HG03108 (cell line): Measurements from ENCODE around the gene RAB37.

Experiments
- ATAC-seq: cut with Tn5 transposase; IDR thresholded peaks from one replicate; pipeline ENCODE4 v1.9.1; 2021; ENCODE audit warnings: moderate library complexity; ENCODE audit not compliant: unreplicated experiment

The RAB37 gene

DNA sequence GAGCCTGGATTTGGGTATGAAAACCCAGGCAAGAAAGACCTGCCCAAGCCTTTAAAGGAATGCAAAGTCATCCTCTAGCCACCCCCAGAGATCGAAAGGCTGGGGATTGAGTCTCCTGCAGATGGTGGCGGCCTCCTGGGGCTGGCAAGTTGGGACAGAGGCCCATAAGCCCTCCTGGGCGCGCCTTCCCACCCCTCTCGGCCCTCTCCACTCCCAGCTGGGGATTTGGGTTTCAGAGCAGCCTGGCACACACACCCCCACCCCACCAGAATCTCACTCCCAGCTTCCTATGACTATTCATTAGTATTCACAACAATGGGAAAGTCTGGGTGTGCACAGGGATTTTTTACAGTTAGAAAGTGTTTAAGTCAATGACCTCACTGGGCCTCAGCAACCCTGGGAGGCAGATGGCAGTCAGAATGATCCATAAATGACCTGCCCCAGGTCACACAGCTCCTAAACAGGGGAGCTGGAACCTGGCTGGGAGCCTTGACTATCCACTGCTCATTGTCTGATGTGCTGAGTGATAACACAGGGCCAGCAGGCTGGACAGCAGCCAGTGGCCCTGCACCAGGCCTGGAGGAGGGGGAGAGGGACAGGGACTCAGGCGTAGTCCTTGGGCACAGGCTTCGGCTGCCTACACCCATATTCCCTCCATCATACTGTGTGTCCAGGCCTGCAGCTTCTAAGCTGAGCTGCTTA is 23.5 kb downstream of the RAB37 start:
- no peak for ATAC-seq

DNA sequence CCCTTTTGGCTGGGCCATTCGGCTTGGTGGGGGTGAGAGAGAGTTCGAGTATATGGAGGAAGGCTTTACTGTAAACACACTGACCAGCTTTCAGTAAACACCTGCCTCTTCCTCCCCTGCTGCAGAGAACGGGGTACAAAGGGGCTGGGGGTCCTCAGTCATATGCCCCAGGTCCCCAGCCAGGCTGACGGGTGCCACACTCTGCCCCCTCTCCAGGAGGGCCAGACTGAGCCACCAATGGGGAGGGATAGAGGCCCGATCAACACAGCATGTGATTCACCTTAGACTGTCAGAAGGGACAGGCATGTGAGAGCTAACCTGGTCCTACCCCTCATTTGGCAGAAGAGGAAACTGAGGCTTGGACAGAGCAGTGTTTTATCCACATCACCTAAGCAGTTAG is 24.4 kb downstream of the RAB37 start:
- ATAC-seq, result no peak

DNA sequence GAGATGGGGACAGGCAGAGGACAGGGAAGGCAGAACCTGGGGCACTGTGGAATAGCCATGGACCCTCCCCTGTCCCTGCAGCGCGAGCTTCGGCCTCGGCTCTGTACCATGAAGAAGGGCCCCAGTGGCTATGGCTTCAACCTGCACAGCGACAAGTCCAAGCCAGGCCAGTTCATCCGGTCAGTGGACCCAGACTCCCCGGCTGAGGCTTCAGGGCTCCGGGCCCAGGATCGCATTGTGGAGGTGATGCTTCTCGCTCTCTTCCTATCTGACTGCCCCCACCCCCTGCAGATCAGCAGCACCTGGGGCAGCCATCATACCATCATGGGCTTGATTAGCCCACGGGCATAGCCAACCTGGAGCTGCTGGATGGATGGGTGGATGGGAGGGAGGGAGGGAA is 24.9 kb downstream of the RAB37 start:
- no peak for ATAC-seq

DNA sequence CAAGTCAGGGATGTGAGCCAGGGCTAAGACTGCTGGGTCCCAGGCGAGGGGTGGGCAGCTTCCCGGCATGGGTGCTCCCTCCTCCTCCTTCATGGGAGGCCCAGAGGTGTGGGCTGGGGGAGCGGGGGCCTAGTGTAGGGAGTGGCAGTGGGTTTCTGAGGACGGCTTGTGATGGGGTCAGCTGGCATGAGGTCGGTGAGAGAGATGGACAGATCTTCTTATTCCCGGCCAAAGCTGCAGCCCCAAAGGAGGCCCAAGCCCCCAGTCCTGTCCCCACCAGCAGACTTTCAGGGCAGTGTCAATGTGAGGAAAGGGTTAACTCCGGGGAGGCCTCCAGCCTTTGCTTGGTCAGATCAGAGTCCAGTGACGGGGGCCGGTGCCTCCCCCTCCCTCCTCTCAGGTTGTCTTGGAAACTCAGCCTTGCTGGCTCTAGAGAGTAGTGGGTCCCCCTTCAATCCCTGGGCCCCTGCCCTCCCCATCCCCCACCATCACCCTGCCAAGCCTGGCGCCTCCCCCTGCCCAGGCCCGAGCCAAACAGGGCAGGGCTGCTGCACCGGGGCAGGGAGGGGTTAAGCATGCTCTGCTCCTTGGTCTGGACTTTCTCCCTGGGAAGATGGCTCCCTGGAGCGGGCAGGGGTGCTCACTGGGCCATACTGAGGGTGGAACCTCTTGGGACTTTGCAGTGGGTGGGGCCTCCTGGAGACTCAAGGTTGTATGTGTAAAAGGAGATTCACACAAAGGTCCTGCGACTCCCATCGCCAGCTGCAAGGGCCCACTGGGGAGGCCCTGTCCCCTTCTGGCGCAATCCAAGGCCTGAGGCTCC is 26.7 kb downstream of the RAB37 start:
- ATAC-seq, result no peak

DNA sequence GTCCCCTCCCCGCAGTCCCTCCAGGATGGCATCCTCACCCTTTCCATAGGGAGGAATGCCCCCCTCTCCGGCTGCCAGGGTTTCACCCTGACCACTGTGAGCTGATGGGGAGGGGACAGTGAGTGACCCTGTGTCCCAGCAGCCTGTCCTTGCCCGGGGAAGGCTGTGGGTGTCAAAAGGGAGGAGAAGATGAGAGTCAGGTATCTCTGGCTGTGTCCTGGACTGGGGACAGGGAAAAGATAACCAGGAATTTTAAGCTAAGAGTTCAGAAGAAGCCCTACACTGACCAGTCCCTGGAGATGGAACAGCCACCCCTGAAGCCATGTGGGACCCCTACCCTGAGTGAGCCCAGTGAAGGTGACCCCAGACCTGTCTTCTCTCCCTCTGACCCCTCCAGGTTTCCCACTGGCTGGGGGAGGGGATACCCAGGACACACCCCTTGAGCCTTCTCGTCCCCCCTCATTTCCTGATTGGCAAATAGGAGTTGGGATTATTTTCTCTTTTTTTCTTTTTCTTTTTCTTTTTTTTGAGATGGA is 27.8 kb downstream of the RAB37 start:
- ATAC-seq, result no peak

DNA sequence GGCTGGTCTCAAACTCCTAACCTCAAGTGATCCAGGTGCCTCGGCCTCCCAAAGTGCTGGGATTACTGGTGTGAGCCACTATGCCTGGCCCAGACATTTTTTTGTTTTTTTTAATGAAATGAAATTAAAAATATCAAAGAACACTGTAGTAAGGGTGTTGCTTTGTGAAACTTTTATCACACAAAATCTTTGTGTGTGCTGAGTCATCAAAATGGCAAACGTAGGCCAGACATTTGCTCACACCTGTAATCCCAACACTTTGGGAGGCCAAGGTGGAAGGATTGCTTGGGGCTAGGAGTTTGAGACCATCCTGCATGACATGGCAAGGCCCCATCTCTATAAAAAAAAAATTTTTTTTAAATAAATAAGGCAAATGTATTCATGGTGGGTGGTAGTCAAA is 29.4 kb downstream of the RAB37 start:
- ATAC-seq, result no peak

DNA sequence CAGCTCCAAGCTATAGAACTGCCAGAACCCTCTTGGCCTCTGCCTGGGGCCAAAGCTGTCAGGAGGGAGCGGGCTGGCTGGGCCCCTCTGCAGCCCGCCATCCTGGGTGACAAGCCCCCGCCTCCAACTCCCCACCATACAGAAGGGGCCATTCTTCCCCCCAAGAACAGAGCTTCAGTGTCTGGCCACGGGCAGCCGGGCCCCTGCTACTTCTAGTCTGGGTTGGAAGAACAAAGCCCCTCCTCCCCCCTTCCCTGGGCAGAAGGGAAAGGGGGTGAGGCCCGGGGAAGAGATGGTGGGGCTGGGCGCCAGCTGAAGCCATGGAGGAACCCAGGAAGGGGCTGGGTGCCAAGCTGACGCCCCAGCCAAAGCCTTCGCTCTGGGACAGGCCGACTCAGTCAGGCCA is 30.1 kb downstream of the RAB37 start:
- ATAC-seq, result no peak

DNA sequence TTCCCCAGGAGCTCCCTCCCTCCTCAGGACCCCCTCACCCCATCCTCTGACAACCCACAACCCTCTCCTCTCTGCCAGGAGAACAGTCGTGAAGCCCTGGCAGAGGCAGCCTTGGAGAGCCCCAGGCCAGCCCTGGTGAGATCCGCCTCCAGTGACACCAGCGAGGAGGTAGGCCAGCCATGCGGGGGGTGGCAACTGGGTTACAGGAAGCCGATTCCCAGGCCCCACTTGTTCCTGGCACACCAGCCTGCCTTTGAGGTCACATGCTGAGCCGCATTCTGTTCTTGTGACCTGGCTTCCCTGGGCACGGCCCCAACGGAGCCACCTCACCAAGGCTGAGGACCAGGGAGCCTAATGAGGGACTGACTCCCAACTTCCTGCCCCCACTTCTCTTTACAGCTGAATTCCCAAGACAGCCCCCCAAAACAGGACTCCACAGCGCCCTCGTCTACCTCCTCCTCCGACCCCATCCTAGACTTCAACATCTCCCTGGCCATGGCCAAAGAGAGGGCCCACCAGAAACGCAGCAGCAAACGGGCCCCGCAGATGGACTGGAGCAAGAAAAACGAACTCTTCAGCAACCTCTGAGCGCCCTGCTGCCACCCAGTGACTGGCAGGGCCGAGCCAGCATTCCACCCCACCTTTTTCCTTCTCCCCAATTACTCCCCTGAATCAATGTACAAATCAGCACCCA is 31.2 kb downstream of the RAB37 start:
- no peak for ATAC-seq

DNA sequence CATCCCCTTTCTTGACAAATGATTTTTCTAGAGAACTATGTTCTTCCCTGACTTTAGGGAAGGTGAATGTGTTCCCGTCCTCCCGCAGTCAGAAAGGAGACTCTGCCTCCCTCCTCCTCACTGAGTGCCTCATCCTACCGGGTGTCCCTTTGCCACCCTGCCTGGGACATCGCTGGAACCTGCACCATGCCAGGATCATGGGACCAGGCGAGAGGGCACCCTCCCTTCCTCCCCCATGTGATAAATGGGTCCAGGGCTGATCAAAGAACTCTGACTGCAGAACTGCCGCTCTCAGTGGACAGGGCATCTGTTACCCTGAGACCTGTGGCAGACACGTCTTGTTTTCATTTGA is 31.7 kb downstream of the RAB37 start:
- ATAC-seq, result no peak

DNA sequence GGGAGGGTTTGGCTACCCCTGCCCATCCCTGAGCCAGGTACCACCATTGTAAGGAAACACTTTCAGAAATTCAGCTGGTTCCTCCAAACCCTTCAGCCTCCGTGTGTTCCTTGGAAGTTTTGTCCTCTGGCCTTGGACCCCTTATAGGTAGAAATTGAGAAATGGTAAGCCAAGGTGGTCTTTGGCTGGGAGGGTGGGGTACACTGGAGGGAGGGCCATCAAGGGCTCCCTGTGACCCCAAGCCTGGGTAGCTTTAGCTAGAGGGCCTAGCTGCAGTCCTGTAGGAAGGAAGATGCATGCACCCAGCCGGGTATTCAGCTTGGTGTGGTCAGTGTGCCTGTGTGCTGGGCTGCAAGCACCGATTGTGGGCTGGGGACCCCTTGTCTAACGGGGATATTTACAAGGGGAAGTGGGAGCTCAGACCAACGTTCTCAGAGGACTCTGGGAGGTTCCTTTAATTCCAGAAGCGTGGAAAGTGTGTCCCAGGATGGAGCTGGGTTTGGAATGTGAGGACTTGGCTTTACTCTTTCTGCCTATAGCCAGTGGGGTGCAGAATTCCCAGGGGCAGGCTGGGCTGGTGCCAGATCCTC is 32.3 kb downstream of the RAB37 start:
- ATAC-seq, result no peak

DNA sequence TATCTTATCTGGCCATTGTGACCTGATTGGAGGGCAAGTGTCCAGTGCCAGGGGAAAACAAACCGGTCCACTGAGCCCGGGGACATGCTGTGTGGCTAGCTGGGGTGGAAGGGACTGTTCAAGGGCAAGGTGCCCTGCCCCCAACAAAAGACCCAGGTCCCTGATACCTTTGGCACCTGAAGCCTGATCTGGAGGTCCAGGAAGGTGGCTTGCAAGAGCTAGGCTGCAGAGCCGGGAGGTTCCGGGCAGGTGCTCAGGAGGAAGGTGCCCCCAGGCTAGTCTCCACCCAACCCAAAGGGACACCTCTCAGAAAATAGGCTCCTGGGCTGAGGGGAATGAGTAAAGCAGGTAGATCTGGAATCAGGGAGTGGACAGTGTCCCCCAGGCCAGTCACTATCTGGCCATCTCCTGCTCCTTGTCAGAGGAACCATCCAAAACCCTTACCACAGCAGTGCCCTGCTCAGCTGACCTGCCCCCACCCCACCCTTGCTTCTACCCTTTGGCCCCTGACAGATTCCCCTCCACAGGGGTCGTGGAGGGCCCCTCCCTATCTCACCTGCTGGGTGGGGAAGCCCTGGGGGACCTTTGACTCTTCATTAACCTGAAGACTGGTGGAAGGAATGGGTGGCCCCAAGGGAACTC is 32.9 kb downstream of the RAB37 start:
- ATAC-seq, result no peak

DNA sequence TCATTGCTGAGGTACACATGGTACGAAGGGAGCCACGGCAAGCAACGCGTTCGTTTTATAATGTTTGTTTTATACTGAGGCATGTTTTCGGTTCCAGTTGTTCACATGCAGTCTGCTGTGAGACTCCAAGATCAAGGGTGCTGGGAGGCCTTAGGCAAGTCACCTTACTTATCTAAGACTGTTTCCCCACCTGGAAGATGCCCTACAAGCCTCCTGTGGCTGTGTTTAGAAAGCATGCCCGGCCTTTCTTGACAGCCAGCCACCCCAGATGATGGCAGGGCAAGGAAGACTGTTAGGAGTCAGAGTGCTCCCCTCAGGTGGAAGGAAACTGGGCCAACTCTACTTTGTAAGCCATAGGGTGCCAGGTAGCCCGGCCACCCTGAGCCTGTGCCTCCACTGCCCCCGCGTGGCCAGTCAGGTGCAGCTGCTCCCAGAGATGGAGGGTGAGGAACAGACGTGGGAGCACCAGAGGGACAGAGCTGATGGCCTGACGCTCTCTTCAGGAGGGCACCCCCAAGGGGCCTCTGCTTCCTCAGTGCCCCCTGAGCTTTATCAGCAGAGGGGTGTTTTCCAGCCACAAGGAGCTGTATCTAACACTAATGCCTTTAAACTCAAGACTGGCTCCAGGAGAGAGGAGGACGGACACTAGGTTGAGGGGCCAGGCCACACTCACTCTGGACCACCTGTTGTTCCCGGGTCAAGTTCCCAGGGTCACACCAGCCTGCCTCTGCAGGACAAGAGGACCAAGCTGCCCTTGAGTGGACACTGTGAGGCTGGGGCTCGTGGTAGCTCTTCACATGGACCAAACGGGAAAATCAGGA is 33.7 kb downstream of the RAB37 start:
- ATAC-seq, result peak; percentile 61

DNA sequence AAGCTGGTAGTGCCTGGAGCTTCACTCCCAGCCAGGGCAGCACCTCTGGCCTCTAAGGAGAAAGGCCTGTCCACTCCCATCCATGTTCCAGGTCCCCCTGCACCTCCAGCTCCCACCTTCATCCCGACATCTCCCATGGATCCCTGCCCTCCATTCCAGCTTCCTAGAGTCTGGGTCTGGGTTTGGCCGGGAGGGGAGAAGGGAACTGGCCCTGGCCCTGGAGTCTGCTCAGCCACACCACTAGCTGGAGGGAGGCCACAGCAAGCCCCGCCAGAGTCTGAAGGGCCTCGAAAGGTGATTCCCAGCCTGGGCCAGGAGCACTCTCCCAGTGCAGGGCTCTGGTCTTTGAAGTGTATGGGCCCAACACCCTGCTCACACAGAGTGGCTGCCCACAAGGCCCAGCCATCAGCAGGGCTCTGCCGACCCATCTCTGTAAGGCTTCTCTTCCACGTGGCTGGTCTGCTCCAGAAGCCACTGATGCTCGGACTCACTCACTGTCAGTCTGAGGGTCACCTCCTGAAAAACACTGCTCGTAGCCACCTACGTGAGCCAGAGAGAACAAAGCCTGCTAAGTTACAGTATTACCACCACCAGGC is 34.4 kb downstream of the RAB37 start:
- ATAC-seq, result no peak

DNA sequence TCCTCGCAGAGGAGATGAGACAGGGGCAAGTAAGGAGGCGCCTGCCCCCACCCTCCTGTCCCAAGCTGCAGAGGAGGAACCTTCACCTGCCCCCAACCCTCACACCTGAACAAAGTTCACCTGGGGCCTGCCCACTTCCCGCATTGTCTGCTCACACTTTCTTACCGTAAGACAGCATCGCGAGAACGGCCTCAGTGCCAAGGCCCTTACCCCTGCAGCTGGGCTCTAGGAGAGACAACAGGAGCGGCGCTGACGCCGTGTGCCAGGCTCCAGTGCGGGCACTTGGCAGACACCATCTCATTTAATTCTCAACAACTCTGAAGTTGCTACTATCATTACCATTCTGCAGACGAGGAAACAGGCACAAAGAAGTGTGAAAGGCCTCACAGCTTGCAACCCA is 35.0 kb downstream of the RAB37 start:
- no peak for ATAC-seq

DNA sequence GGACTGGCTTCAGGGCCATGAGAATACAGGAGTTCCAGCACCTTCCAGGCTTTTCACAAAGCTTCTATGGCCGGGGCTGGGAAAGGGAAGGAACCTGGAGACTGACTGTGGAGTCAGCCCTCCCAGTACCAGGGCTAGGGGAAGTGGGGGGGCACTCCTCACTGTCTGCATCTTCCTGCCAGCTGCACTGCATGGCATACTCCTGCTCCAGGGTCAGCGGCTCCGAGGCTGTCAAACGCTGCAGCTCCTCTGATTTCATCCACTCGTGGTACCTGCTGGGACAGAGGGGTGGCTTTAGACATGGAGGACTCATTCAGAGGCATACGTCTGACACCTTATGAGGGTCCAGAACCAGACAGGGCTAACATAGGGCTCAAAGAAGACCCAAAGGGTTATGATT is 36.4 kb downstream of the RAB37 start:
- no peak for ATAC-seq

DNA sequence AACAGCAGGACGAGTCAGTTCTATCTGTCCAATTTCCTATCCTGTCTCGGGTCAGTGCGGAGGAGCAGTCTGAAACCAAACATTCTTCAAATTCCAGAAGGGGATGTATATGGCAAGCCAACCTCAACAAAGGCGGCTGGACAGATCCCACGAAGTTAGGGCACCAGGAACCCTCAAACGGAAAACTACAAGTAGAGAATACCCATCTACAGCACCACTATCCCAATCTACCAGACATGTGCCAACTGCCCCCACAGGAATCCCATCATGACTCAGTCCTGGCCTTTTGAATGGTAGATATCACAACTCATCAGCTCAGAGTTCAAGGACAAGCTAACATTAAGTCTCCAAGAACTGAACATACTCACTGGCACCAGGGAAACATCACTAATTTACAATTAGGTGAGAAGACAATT is 36.8 kb downstream of the RAB37 start:
- ATAC-seq, result no peak

DNA sequence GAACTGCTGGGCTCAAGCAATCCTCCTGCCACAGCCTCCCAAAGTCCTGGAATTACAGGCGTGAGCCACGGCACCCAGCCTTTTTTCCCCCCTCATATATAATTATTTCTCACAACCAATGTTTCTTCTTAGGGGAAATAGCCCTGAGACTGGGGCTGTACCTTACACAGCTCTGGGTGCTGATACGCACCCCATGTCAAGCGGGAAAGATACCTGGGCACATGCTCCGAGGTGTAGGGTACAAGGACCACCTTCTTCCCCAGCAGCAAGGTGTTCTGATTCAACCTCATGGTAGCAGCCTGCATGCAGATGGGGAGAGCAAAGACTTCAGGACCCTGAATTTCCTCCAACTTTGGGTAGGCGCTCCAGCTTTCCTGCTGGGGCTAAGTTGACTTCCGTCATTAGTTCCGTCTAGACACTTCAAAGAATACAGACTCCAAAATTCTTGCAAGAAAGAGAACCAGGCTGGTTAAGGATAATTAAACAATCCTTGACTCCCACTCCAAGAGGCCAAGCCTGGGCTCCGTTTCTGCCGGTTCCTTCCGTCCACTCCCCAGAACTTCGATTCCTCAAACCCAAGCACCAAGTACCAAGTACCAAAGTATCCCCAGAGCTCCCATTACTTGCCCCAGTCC is 38.5 kb downstream of the RAB37 start:
- ATAC-seq, result no peak

DNA sequence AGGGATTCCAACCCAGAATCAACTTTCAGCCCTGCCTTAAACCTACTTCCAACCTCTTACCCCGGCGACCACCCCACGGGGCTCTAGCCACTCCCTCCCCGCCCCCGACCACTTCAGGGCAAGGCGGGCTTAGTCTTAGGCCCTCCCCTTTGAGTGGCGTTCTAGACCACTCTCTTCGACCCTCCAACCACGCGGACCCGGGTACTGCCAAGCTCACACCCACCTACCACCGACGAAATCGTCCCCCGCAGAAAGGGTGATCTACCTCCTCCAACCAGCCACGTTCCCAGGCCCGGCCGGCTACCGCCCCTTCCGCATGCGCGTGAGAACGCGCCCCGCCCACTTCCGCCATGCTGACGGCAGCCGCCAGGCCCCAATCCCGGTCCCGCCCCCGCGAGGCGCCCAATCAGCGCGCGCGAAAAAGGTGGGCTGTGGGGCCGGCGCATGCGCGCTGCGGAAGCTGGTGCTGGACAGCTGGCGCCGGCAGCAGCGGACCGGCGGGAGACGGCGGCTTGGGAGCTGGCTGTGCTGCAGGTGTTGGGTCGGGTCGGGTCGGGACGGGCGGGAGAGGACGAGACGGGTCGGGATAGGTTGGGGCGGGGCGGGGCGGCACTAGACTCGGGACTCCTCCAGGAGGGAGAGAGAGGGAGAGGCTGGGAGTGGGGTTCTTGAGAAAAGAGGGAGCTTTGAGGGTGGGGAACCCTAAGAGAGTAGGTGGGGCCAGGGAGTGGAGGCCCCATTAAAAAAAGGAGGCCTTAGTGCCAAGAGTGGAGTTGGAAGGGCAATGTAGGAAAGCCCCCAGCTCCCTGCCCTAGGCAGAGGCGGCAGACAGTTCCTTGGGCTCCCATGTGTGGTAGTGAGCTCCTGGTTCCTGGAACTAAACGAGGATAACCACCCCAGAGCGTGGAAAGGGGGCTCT is 39.2 kb downstream of the RAB37 start, which contains the start of gene NAT9:
Gene NAT9, minus strand, starts transcription at position 302 of the 919 bp plus-strand sequence. CDS start 647 bp downstream, outside the sequence.
- peak; percentile 65 for ATAC-seq
